ENCODE measurements around the gene SYNGR3.
"Not testable (repeated sequence)": the region's sequence is repeated elsewhere in the genome, so short reads cannot be mapped to it uniquely, and the experiment has no call there.

The SYNGR3 gene

GRCh38 chr16:1959269-1960039 lies 30.3 kb upstream of the SYNGR3 start, which contains the start of gene NDUFB10:
TSS of gene NDUFB10 (plus strand) at chr16:1959538. CDS start at chr16:1959625, 87 bp downstream.
- peak; percentile 24 to 93 (median 78) for DNase-seq

GRCh38 chr16:1960665-1961630 lies 28.8 kb upstream of the SYNGR3 start:
- DNase-seq, result no peak

GRCh38 chr16:1961651-1962067 lies 28.1 kb upstream of the SYNGR3 start:
- no peak for DNase-seq

GRCh38 chr16:1962161-1963153 lies 27.3 kb upstream of the SYNGR3 start:
- not testable (repeated sequence) for DNase-seq

GRCh38 chr16:1963806-1964505 lies 25.8 kb upstream of the SYNGR3 start:
- DNase-seq, result peak in 3 of 14 donors; percentile 55 to 65 (median 56)

GRCh38 chr16:1964506-1965395 lies 25.0 kb upstream of the SYNGR3 start, which contains the start of gene RPS2:
TSS of gene RPS2 (minus strand) at chr16:1964826. CDS start at chr16:1964625, 201 bp downstream.
- DNase-seq, result peak; percentile 79 to 99 (median 94)

GRCh38 chr16:1965396-1966001 lies 24.3 kb upstream of the SYNGR3 start:
- DNase-seq, result peak in 1 of 14 donors; percentile 53

GRCh38 chr16:1966460-1966859 lies 23.3 kb upstream of the SYNGR3 start, which contains the start of gene RNF151:
TSS of gene RNF151 (plus strand) at chr16:1966856. CDS start at chr16:1966882, 26 bp downstream.
- DNase-seq, result no peak

- no peak for DNase-seq
These were observed 21.4 kb upstream of the SYNGR3 start for GRCh38 chr16:1968146-1968953.

- peak; percentile 52 to 95 (median 90) for DNase-seq
These were observed 17.8 kb upstream of the SYNGR3 start, which contains the start of gene TBL3 for GRCh38 chr16:1971796-1972489. TSS of gene TBL3 (plus strand) at chr16:1972053. CDS start at chr16:1972165, 112 bp downstream.

- no peak for DNase-seq
These were observed 17.3 kb upstream of the SYNGR3 start for GRCh38 chr16:1972490-1972877.

- no peak for DNase-seq
These were observed 16.2 kb upstream of the SYNGR3 start for GRCh38 chr16:1973461-1974156.

GRCh38 chr16:1974157-1975070 lies 15.4 kb upstream of the SYNGR3 start:
- no peak for DNase-seq

GRCh38 chr16:1975432-1976215 lies 14.1 kb upstream of the SYNGR3 start:
- DNase-seq, result no peak

GRCh38 chr16:1976216-1976520 lies 13.6 kb upstream of the SYNGR3 start:
- no peak for DNase-seq

All from C1 segment of cervical spinal cord (tissue), 14 donors.